Measurements from ENCODE around the gene PCDHGA1. TPM values are rescaled to one million over a fixed set of nuclear protein-coding genes. Genes with fewer than 3 reads are reported as not detected.

The PCDHGA1 gene
- total and polyA plus RNA-seq, 2 donors (not counting 1 experiment from before 2014, with no cell fraction given): 0.06 to 0.64 TPM

DNA sequence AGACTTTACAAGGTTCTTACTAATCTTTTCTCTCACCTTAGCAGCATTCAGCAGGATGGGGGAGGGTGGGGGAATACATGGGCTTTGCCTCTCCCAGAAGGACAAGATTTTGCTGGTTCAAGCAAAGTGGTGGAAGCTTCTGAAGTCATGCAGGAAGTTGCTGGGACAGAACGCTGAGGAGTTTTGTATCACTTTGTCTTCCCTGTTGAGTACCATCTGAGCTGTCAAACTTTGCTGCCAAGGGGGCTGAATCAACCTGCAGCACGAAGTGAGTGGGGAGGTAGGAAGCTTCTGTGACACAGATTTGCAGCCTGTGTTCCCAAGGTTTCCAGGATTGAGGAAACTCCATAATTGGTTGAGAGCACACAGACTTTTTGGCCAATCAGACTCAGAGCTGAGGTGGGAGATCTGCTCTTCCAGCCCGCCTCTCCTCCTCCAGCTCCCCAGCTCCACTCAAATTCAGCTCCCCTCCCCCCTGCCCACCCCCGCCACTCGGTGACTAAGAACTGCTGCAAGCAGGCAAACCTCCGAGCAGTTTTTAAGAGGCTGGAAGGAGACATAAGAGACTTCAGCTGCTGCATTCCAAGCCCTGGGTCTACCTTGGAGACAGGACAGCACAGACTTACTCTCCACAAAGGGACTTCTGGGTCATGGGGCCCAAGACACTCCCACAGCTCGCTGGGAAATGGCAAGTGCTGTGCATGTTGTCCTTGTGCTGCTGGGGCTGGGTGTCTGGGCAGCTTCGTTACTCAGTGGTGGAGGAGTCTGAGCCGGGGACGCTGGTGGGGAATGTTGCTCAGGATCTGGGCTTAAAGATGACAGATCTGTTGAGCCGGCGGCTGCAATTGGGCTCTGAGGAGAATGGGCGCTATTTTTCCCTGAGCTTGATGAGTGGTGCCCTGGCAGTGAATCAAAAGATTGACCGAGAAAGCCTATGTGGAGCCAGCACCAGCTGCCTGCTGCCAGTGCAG lies 158.6 kb downstream of the PCDHGA1 start, which contains the start of gene PCDHGC5:
Gene PCDHGC5, plus strand, starts transcription at position 491 of the 971 bp plus-strand sequence. Its CDS starts 160 bp downstream, at position 651.
- no peak for ATAC-seq (ENCODE audit: low read depth)
- no peak within 1 kb of the TSS for H3K4me3 ChIP-seq (ENCODE audit: control extremely low read depth in 1 of 5, extremely low read depth in 1 of 5, insufficient read depth in 1 of 5, low read depth in 2 of 5, low read length in 4 of 5)
- no peak within 1 kb of the TSS for H3K9ac ChIP-seq (ENCODE audit: low read length)
- no peaks in the 10 kb centered on the region for H3K36me3 ChIP-seq (replicated peaks in 1 of 2; ENCODE audit: control extremely low read depth in 1 of 2, control insufficient read depth in 1 of 2, extremely low read depth in 1 of 2, insufficient read depth in 2 of 2, low read length in 1 of 2)
- H3K4me1 Mint-ChIP-seq: peaks cover 27% of the 10 kb centered on the region
- H3K4me1 ChIP-seq (ENCODE audit: control insufficient read depth in 2 of 2, insufficient read depth in 2 of 2, low read length in 2 of 2): peaks cover 34 to 36% of the 10 kb centered on the region in 2 donors
- H2AFZ ChIP-seq (ENCODE audit: insufficient read depth, low read depth, low read length, poor library complexity, severe bottlenecking): no peak within 1 kb of the TSS
- H3K27me3 ChIP-seq (replicated peaks in 1 of 4; ENCODE audit: control extremely low read depth in 1 of 4, control insufficient read depth in 3 of 4, insufficient read depth in 4 of 4, low read length in 3 of 4): peaks cover 0 to 76% (median 35%) of the 10 kb centered on the region in 4 experiments
- H3K9me3 Mint-ChIP-seq (ENCODE audit: insufficient read depth): no peaks in the 10 kb centered on the region
- DNase-seq: no peak
- H3K27me3 Mint-ChIP-seq: peaks cover 69% of the 10 kb centered on the region
- no peak within 1 kb of the TSS for H3K4me2 ChIP-seq (replicated peaks; ENCODE audit: low read depth, low read length, poor library complexity, severe bottlenecking)
- no peak for TF ChIP-seq EZH2 (IDR thresholded peaks at IDR 0.05; ENCODE audit: borderline replicate concordance, insufficient read depth, low read depth, low read length, poor library complexity, severe bottlenecking)
- TF ChIP-seq, protein P1, sequence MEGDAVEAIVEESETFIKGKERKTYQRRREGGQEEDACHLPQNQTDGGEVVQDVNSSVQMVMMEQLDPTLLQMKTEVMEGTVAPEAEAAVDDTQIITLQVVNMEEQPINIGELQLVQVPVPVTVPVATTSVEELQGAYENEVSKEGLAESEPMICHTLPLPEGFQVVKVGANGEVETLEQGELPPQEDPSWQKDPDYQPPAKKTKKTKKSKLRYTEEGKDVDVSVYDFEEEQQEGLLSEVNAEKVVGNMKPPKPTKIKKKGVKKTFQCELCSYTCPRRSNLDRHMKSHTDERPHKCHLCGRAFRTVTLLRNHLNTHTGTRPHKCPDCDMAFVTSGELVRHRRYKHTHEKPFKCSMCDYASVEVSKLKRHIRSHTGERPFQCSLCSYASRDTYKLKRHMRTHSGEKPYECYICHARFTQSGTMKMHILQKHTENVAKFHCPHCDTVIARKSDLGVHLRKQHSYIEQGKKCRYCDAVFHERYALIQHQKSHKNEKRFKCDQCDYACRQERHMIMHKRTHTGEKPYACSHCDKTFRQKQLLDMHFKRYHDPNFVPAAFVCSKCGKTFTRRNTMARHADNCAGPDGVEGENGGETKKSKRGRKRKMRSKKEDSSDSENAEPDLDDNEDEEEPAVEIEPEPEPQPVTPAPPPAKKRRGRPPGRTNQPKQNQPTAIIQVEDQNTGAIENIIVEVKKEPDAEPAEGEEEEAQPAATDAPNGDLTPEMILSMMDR (IDR thresholded peaks at IDR 0.05): no peak
- ChIA-PET POLR2A (interaction anchor here (0.6 kb wide), 1 partner anchor 1531 kb away, joined by 7 read pairs; no protein-coding TSS in a partner anchor), CTCF (interaction anchor here (0.6 to 2.0 kb wide), 4 partner anchors 18 to 50 kb away, joined by 3 to 7 read pairs (median 3); no protein-coding TSS in a partner anchor)
- intact Hi-C loops (cut with micrococcal nuclease): no loop called here
- no peaks in the 10 kb centered on the region for H4K20me1 ChIP-seq (ENCODE audit: control insufficient read depth, insufficient read depth, low read length, poor library complexity, severe bottlenecking)
- no peaks in the 10 kb centered on the region for H3K79me2 ChIP-seq (ENCODE audit: control insufficient read depth, insufficient read depth, low read length)
- H3K9me3 ChIP-seq (ENCODE audit: control extremely low read depth in 1 of 3, control insufficient read depth in 2 of 3, insufficient read depth in 1 of 3, low read length in 2 of 3): peaks cover 0 to 28% (median 0%) of the 10 kb centered on the region in 3 donors
- H3K4me3 Mint-ChIP-seq: no peak within 1 kb of the TSS
- 85% methylated on average over 10 of the region's 14 CpGs for WGBS (ENCODE audit: insufficient coverage)
- H3K27ac Mint-ChIP-seq: no peak within 1 kb of the TSS
- no peak within 1 kb of the TSS for H3K27ac ChIP-seq (ENCODE audit: low read length in 2 of 2)
